Panc1 (cell line): ENCODE measurements around the gene TXN.

Experiments
- POLR2AphosphoS5 ChIP-seq: IDR thresholded peaks from 2 replicates; pipeline ENCODE4 v1.6.1; 2012; ENCODE audit warnings: mild to moderate bottlenecking, low read depth, low read length, moderate library complexity
- SIN3A ChIP-seq: IDR thresholded peaks from 2 replicates; pipeline ENCODE4 v1.6.1; 2012; ENCODE audit warnings: low read depth, mild to moderate bottlenecking, low read length, moderate library complexity, borderline replicate concordance; ENCODE audit not compliant: insufficient read depth
- TF ChIP-seq, protein P1 (sequence below): fragments of 450-650 bp; IDR thresholded peaks from 2 replicates; pipeline ENCODE4 v1.5.1; 2017; ENCODE audit warnings: mild to moderate bottlenecking

DNA sequence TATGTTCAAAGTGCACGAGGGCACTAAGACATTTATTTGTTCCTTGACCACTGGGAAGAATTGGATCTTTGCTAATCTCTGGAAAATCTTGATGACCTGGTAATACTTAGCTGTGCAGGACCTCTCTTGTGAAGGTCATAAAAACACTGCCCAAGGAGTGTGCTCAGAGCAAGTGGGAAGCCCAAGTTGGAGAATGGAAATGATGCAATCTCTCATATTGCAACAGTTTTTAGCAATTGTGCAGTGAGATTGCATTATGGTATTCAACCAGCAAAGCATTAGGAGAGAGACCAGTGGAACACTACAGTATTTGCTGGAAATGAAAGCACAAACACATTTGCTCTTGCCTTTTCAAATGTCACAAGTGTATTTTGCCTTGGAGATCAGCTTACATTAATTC lies 46.8 kb upstream of the TXN start:
- TF ChIP-seq POLR2AphosphoS5 = no peak
- TF ChIP-seq, protein P1, sequence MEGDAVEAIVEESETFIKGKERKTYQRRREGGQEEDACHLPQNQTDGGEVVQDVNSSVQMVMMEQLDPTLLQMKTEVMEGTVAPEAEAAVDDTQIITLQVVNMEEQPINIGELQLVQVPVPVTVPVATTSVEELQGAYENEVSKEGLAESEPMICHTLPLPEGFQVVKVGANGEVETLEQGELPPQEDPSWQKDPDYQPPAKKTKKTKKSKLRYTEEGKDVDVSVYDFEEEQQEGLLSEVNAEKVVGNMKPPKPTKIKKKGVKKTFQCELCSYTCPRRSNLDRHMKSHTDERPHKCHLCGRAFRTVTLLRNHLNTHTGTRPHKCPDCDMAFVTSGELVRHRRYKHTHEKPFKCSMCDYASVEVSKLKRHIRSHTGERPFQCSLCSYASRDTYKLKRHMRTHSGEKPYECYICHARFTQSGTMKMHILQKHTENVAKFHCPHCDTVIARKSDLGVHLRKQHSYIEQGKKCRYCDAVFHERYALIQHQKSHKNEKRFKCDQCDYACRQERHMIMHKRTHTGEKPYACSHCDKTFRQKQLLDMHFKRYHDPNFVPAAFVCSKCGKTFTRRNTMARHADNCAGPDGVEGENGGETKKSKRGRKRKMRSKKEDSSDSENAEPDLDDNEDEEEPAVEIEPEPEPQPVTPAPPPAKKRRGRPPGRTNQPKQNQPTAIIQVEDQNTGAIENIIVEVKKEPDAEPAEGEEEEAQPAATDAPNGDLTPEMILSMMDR = no peak
- TF ChIP-seq SIN3A = no peak
